ENCODE data around the gene CACNA2D4.

GRCh38 chr12:1864456-1864855 is 54.0 kb downstream of the CACNA2D4 start:
- no peak for TF ChIP-seq POLR2A (IDR thresholded peaks at IDR 0.05)
- no peak for TF ChIP-seq CTCF (IDR thresholded peaks at IDR 0.05)
